Fibroblast of pulmonary artery (primary cell): ENCODE results near the gene DAP3.
"Not testable (repeated sequence)": the region's sequence is repeated elsewhere in the genome, so short reads cannot be mapped to it uniquely, and the experiment has no call there.

ENCODE experiments used
- DNase-seq: peaks from one replicate; pipeline ENCODE4 v3.0.0-alpha.2; 2010; ENCODE audit warnings: low read depth
- H3K4me3 ChIP-seq: replicated peaks from 2 replicates; pipeline ENCODE4 v1.5.1; 2011; ENCODE audit warnings: low read depth, mild to moderate bottlenecking, control low read depth, low read length, moderate library complexity
- CTCF ChIP-seq: IDR thresholded peaks from 2 replicates; pipeline ENCODE4 v1.5.1; 2011; ENCODE audit warnings: mild to moderate bottlenecking, control low read depth, low read length, inconsistent platforms; ENCODE audit errors: missing control alignments

DAP3 gene

DNA sequence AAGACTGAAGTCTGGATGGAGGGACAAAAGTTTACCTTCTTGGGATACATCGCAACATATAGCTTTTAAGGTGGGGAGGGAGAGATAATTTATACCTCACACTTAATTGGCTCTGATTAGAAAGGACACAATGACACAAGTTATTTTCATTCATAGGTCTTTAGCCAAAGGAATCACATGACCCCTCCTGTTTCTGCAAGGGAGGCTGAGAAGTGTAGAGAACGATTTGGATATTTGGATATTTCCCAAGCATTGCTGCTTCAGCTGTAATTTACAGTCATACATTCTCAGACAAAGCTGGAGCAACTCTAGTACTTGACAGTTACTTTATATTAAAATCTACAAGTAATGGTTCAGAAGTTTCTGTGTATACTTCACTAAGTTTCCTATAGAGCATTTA lies 24.2 kb downstream of the DAP3 start:
- DNase-seq = no peak
- no peak overlapping the region for H3K4me3 ChIP-seq
- TF ChIP-seq CTCF = no peak

- H3K4me3 ChIP-seq, DNase-seq: not testable (repeated sequence)
These were observed 26.2 kb downstream of the DAP3 start for GRCh38 chr1:155715056-155715455.

DNA sequence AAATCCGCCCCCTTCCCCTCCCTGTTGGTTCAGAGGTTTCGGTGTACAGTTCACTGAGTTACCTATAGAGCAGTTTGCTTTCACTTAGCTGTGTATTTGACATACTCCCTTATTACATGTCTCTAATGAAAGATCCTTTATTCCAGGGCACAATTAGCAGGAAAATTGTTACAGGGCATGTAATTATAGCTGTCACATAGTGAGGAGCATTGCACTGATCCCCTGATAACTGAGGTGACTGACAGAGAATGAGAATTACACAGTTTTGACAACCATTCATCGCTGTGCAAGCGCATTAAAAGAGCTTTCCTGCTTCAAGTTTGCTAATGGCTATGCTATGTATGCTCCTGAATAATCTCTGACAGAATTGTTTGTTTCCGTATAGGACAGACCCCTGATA lies 26.9 kb downstream of the DAP3 start:
- no peak for DNase-seq
- no peak overlapping the region for H3K4me3 ChIP-seq
- no peak for TF ChIP-seq CTCF

DNA sequence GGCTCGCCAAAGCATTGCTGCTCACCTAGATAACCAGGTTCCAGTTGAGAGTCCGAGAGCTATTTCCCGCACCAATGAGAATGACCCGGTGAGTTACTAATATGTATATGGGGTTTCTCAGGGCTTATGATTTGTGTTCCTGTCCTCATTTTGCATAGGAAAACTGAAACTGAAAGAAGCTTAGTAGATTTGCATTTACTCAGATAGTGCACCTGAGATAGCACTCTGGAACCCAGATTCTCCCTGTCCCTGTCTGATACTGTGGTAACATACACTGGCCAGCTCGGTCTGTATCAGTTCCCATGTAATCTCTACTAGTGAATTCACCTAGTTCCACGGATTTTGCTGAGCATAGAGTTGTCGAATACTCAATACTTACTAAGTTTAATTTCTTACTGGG lies 28.1 kb downstream of the DAP3 start:
- TF ChIP-seq CTCF = no peak
- no peak for DNase-seq

DNA sequence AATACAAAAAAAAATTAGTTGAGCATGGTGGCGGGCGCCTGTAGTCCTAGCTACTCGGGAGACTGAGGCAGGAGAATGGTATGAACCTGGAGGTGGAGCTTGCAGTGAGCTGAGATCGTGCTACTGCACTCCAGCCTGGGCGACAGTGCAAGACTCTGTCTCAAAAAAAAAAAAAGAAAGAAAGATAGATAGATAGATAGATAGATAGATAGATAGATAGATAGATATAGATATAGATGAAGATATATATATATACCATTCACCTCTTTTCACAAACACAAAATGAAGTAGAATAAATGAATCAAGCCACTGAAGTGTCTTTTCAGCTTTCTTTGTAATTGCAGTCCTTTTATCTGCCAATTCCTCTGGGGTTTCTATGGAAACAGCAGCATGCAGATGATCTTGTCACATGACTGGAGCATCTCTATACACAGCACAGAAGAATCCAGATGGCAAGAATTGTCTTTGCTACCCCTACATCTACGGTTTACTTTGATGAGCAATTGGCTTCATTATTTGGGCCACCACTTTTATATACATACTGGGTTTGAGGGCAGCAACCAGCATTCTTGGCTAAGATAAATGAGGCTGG lies 29.7 kb downstream of the DAP3 start:
- H3K4me3 ChIP-seq, DNase-seq: not testable (repeated sequence)

More for the DNA sequence above, 28.1 kb downstream of the DAP3 start:
- no peak overlapping the region for H3K4me3 ChIP-seq

DNA sequence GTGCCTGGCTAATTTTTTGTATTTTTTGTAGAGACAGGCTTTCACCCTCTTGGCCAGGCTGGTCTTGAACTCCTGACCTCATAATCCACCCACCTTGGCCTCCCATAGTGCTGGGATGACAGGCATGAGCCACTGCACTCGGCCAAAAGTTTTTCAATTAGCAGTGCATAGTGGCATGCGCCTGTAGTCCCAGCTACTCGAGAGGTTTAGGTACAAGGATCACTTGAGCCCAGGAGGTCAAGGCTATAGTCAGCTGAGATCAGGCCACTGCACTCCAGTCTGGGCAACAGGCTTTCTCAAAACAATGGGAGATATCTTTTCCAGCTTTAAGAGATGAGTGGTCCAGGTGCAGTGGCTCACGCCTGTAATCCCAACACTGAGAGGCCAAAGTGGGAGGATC lies 30.8 kb downstream of the DAP3 start:
- DNase-seq = no peak
- TF ChIP-seq CTCF = no peak

GRCh38 chr1:155725142-155725541 lies 36.3 kb downstream of the DAP3 start:
- no peak for TF ChIP-seq CTCF
- H3K4me3 ChIP-seq = no peak overlapping the region
- DNase-seq = no peak

More for the DNA sequence above, 30.8 kb downstream of the DAP3 start:
- H3K4me3 ChIP-seq = no peak overlapping the region

DNA sequence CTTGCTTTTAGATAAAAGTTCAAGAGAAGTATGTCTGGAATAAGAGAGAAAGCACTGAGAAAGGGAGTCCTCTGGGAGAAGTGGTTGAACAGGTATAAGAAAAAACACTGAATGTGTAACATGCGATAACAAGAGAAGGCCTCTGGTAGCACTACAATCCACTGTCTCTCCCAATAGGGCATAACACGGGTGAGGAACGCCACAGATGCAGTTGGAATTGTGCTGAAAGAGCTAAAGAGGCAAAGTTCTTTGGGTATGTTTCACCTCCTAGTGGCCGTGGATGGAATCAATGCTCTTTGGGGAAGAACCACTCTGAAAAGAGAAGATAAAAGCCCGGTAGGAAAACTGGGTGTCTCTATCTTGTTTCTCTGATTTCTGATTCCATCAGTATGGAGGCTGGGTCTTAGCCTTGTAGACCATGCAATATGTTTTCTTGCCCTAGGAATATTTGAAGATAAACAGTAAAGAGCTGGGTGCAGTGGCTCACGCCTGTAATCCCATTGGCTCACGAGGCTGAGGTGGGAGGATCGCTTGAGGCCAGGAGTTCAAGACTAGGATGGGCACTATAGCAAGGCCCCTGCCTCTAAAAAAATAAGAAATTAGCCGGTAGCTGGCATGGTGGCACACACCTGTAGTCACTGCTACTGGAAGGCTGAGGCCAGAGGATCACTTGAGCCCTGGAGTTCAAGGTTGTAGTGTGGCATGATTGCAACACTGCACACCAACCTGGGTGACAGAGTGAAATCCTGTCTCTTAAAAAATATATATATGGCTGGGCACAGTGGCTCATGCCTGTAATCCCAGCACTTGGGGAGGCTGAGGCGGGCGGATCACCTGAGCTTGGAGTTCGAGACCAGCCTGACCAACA lies 40.4 kb downstream of the DAP3 start:
- DNase-seq = peak; percentile 85
- TF ChIP-seq CTCF = peak; percentile 81
- H3K4me3 ChIP-seq = no peak overlapping the region
